ENCODE data around the gene HGS. TPM values are rescaled to one million over a fixed set of nuclear protein-coding genes. Genes with fewer than 3 reads are reported as not detected.
A peak's percentile ranks its signal among the peaks of the same experiment; 100 is the strongest.

HGS gene
- total RNA-seq, 1 donor from 2014 or later: 142 TPM

- TF ChIP-seq, protein P1, sequence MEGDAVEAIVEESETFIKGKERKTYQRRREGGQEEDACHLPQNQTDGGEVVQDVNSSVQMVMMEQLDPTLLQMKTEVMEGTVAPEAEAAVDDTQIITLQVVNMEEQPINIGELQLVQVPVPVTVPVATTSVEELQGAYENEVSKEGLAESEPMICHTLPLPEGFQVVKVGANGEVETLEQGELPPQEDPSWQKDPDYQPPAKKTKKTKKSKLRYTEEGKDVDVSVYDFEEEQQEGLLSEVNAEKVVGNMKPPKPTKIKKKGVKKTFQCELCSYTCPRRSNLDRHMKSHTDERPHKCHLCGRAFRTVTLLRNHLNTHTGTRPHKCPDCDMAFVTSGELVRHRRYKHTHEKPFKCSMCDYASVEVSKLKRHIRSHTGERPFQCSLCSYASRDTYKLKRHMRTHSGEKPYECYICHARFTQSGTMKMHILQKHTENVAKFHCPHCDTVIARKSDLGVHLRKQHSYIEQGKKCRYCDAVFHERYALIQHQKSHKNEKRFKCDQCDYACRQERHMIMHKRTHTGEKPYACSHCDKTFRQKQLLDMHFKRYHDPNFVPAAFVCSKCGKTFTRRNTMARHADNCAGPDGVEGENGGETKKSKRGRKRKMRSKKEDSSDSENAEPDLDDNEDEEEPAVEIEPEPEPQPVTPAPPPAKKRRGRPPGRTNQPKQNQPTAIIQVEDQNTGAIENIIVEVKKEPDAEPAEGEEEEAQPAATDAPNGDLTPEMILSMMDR (IDR thresholded peaks at IDR 0.05; ENCODE audit: unreplicated experiment): no peak
- H3K9me3 Mint-ChIP-seq (ENCODE audit: unreplicated experiment): no peaks in the 10 kb centered on the region
- DNase-seq (ENCODE audit: low spot score): no peak
- no peaks in the 10 kb centered on the region for H3K4me1 Mint-ChIP-seq (ENCODE audit: unreplicated experiment)
- peaks cover 5% of the 10 kb centered on the region for H3K27me3 Mint-ChIP-seq (ENCODE audit: unreplicated experiment)
- H3K36me3 Mint-ChIP-seq (ENCODE audit: low read depth, unreplicated experiment): peaks cover 4% of the 10 kb centered on the region
- no peak overlapping the region for H3K4me3 Mint-ChIP-seq (ENCODE audit: unreplicated experiment)
- H3K27ac Mint-ChIP-seq (ENCODE audit: unreplicated experiment): no peak overlapping the region
Observed at GRCh38 chr17:81676906-81677305, 6.9 kb upstream of the HGS start.

GRCh38 chr17:81680150-81680549 is 3.7 kb upstream of the HGS start:
- H3K27me3 Mint-ChIP-seq (ENCODE audit: unreplicated experiment): peaks cover 8% of the 10 kb centered on the region
- no peak overlapping the region for H3K4me3 Mint-ChIP-seq (ENCODE audit: unreplicated experiment)
- no peak for DNase-seq (ENCODE audit: low spot score)
- H3K27ac Mint-ChIP-seq (ENCODE audit: unreplicated experiment): no peak overlapping the region
- TF ChIP-seq, protein P1 (IDR thresholded peaks at IDR 0.05; ENCODE audit: unreplicated experiment): no peak
- no peaks in the 10 kb centered on the region for H3K9me3 Mint-ChIP-seq (ENCODE audit: unreplicated experiment)
- peaks cover 3% of the 10 kb centered on the region for H3K36me3 Mint-ChIP-seq (ENCODE audit: low read depth, unreplicated experiment)
- peaks cover 18% of the 10 kb centered on the region for H3K4me1 Mint-ChIP-seq (ENCODE audit: unreplicated experiment)

GRCh38 chr17:81681672-81682071 is 2.1 kb upstream of the HGS start:
- Mint-ChIP-seq H3K4me3 (ENCODE audit: unreplicated experiment) (peak overlapping the region; percentile 21), H3K27ac (ENCODE audit: unreplicated experiment) (peak overlapping the region; percentile 30), H3K27me3 (ENCODE audit: unreplicated experiment) (peaks cover 3% of the 10 kb centered on the region), H3K4me1 (ENCODE audit: unreplicated experiment) (peaks cover 21% of the 10 kb centered on the region), H3K36me3 (ENCODE audit: low read depth, unreplicated experiment) (peaks cover 11% of the 10 kb centered on the region), H3K9me3 (ENCODE audit: unreplicated experiment) (no peaks in the 10 kb centered on the region)
- no peak for DNase-seq (ENCODE audit: low spot score)
- TF ChIP-seq, protein P1 (IDR thresholded peaks at IDR 0.05; ENCODE audit: unreplicated experiment): no peak

GRCh38 chr17:81682565-81683207 is 1.1 kb upstream of the HGS start:
- H3K27me3 Mint-ChIP-seq (ENCODE audit: unreplicated experiment): peaks cover 10% of the 10 kb centered on the region
- peaks cover 21% of the 10 kb centered on the region for H3K4me1 Mint-ChIP-seq (ENCODE audit: unreplicated experiment)
- H3K27ac Mint-ChIP-seq (ENCODE audit: unreplicated experiment): peak overlapping the region; percentile 94
- DNase-seq (ENCODE audit: low spot score): no peak
- H3K9me3 Mint-ChIP-seq (ENCODE audit: unreplicated experiment): no peaks in the 10 kb centered on the region
- H3K4me3 Mint-ChIP-seq (ENCODE audit: unreplicated experiment): peak overlapping the region; percentile 98
- TF ChIP-seq, protein P1 (IDR thresholded peaks at IDR 0.05; ENCODE audit: unreplicated experiment): no peak
- H3K36me3 Mint-ChIP-seq (ENCODE audit: low read depth, unreplicated experiment): peaks cover 19% of the 10 kb centered on the region

GRCh38 chr17:81683208-81683583 is 615 bp upstream of the HGS start:
- no peak for DNase-seq (ENCODE audit: low spot score)
- H3K27ac Mint-ChIP-seq (ENCODE audit: unreplicated experiment): peak overlapping the region; percentile 94
- H3K4me3 Mint-ChIP-seq (ENCODE audit: unreplicated experiment): peak overlapping the region; percentile 98
- peaks cover 10% of the 10 kb centered on the region for H3K27me3 Mint-ChIP-seq (ENCODE audit: unreplicated experiment)
- H3K4me1 Mint-ChIP-seq (ENCODE audit: unreplicated experiment): peaks cover 21% of the 10 kb centered on the region
- TF ChIP-seq, protein P1 (IDR thresholded peaks at IDR 0.05; ENCODE audit: unreplicated experiment): no peak
- no peaks in the 10 kb centered on the region for H3K9me3 Mint-ChIP-seq (ENCODE audit: unreplicated experiment)
- H3K36me3 Mint-ChIP-seq (ENCODE audit: low read depth, unreplicated experiment): peaks cover 19% of the 10 kb centered on the region
